Mesothelial cell of epicardium (in vitro differentiated cells): Measurements from ENCODE around the gene IFNA13. TPM values are rescaled to one million over a fixed set of nuclear protein-coding genes. Genes with fewer than 3 reads are reported as not detected.

Experiments used
- DNase-seq, 2 experiments: peaks; one replicate each; pipeline ENCODE4 v3.0.0; 2021; ENCODE audit warnings: low spot score in 2 of 2; ENCODE audit not compliant: unreplicated experiment in 2 of 2
- H3K27ac Mint-ChIP-seq: 2 replicates; pipeline ENCODE4 v1.8.0; 2021; ENCODE audit warnings: mixed read lengths
- H3K27me3 Mint-ChIP-seq: 2 replicates; pipeline ENCODE4 v1.8.0; 2021; ENCODE audit warnings: low read depth, mixed read lengths
- H3K36me3 Mint-ChIP-seq: 2 replicates; pipeline ENCODE4 v1.8.0; 2021; ENCODE audit warnings: mixed read lengths
- H3K4me1 Mint-ChIP-seq: 2 replicates; pipeline ENCODE4 v1.8.0; 2021; ENCODE audit warnings: mixed read lengths
- H3K4me3 Mint-ChIP-seq: 2 replicates; pipeline ENCODE4 v1.8.0; 2021; ENCODE audit warnings: mild to moderate bottlenecking, moderate library complexity, mixed read lengths
- H3K9me3 Mint-ChIP-seq: 2 replicates; pipeline ENCODE4 v1.8.0; 2021; ENCODE audit warnings: mixed read lengths
- CTCF ChIP-seq: fragments of 200-600 bp; sonication (generic); IDR thresholded peaks from one replicate; pipeline ENCODE4 v1.5.0; 2021; ENCODE audit warnings: antibody characterized with exemption; ENCODE audit not compliant: unreplicated experiment
- total RNA-seq: library from RNA; stranded (reverse); gene quantifications from 3 replicates; pipeline ENCODE4 v1.2.1, GENCODE V29; 2021

IFNA13 gene
- total RNA-seq, 1 donor from 2014 or later = 1.0 TPM

- no peak overlapping the region for H3K27ac Mint-ChIP-seq
- TF ChIP-seq CTCF = no peak
- no peak overlapping the region for H3K4me3 Mint-ChIP-seq
- no peak for DNase-seq
- H3K4me1 Mint-ChIP-seq = no peaks in the 10 kb centered on the region
- H3K36me3 Mint-ChIP-seq = peaks cover 3% of the 10 kb centered on the region
- H3K27me3 Mint-ChIP-seq = no peaks in the 10 kb centered on the region
- peaks cover 28% of the 10 kb centered on the region for H3K9me3 Mint-ChIP-seq
Measured at GRCh38 chr9:21348430-21348970, 19.4 kb downstream of the IFNA13 start.

GRCh38 chr9:21340735-21341134 is 27.1 kb downstream of the IFNA13 start:
- peaks cover 2% of the 10 kb centered on the region for H3K27me3 Mint-ChIP-seq

GRCh38 chr9:21336457-21336856 is 31.4 kb downstream of the IFNA13 start:
- no peak overlapping the region for H3K27ac Mint-ChIP-seq
- H3K36me3 Mint-ChIP-seq = peaks cover 6% of the 10 kb centered on the region
- peaks cover 2% of the 10 kb centered on the region for H3K27me3 Mint-ChIP-seq
- H3K4me1 Mint-ChIP-seq = peaks cover 41% of the 10 kb centered on the region
- H3K9me3 Mint-ChIP-seq = no peaks in the 10 kb centered on the region
- DNase-seq = no peak
- TF ChIP-seq CTCF = no peak
- peak overlapping the region; percentile 24 for H3K4me3 Mint-ChIP-seq

More at GRCh38 chr9:21340735-21341134, 27.1 kb downstream of the IFNA13 start:
- H3K36me3 Mint-ChIP-seq = peaks cover 5% of the 10 kb centered on the region
- DNase-seq = no peak
- H3K9me3 Mint-ChIP-seq = peaks cover 27% of the 10 kb centered on the region
- TF ChIP-seq CTCF = no peak
- H3K4me1 Mint-ChIP-seq = peaks cover 6% of the 10 kb centered on the region
- H3K27ac Mint-ChIP-seq = no peak overlapping the region
- H3K4me3 Mint-ChIP-seq = no peak overlapping the region

- no peak for TF ChIP-seq CTCF
- Mint-ChIP-seq H3K27ac (peak within 1 kb of the TSS; percentile 97), H3K4me1 (peaks cover 50% of the 10 kb centered on the region), H3K36me3 (peaks cover 7% of the 10 kb centered on the region), H3K9me3 (no peaks in the 10 kb centered on the region), H3K27me3 (peaks cover 2% of the 10 kb centered on the region), H3K4me3 (peak within 1 kb of the TSS; percentile 88)
- DNase-seq = peak; percentile 86 to 91
Measured at GRCh38 chr9:21334701-21335632, 32.9 kb downstream of the IFNA13 start, which contains the start of gene KLHL9. Gene KLHL9 (minus strand): TSS chr9:21335404. CDS start chr9:21334859, 545 bp downstream.

- TF ChIP-seq CTCF = no peak
- Mint-ChIP-seq H3K9me3 (no peaks in the 10 kb centered on the region), H3K27me3 (no peaks in the 10 kb centered on the region), H3K4me1 (peaks cover 56% of the 10 kb centered on the region), H3K27ac (peak overlapping the region; percentile 97), H3K36me3 (peaks cover 7% of the 10 kb centered on the region), H3K4me3 (peak overlapping the region; percentile 88)
- DNase-seq = no peak
Measured at GRCh38 chr9:21333226-21333625, 34.6 kb downstream of the IFNA13 start.
